Ecto neural progenitor cell (in vitro differentiated cells): Measurements from ENCODE around the gene TAGAP.
"Not testable (repeated sequence)": the region's sequence is repeated elsewhere in the genome, so short reads cannot be mapped to it uniquely, and the experiment has no call there.

Source experiments
- DNase-seq: peaks from one replicate; pipeline ENCODE4 v3.0.0-alpha.2; 2018; ENCODE audit warnings: low spot score

The TAGAP gene

DNA sequence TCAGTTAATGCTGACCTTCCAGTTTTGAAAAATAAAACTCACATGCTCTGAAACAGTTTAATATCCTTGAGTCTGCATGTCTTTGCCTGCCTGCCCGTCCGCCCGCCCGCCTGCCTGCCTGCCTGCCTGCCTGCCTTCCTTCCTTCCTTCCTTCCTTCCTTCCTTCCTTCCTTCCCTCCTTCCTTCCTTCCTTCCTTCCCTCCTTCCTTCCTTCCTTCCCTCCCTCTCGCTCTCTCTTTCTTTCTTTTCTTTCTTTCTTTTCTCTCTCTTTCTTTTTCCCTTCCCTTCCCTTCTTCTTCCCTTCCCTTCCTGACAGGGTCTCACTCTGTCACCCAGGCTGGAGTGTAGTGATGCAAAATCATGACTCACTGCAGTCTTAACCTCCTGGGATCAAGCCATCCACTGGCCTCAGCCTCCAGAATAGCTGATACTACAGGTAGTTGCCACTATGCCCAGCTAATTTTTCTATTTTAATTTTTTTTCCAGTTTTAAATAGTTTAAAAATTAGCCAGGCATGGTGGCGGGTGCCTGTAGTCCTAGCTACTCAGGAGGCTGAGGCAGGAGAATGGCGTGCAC lies 34.7 kb downstream of the TAGAP start:
- not testable (repeated sequence) for DNase-seq

- no peak for DNase-seq
Measured at GRCh38 chr6:159008656-159009288, 36.0 kb downstream of the TAGAP start.

DNA sequence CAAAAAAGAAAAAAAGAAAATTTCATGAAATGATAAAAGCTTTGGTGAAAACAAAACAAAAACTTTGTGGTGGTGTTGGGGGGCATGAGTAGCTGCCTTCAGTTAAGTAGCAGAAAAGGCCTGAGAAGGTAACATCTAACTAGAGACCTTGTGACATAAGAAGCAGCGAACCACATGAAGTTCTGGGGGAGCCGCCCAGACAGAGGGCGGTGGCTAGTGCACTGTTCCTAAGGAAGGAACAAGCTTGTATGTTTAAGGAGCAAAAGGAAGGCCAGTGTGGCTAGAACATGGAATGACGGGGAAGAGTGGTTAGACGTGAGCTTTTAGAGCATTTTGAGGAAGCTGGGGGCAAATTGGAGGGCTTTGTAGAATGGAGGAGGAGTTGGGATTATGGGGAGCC lies 37.3 kb downstream of the TAGAP start:
- no peak for DNase-seq

GRCh38 chr6:159005436-159005835 lies 39.4 kb downstream of the TAGAP start:
- DNase-seq: no peak

- DNase-seq: no peak
Measured at GRCh38 chr6:159004592-159004991, 40.2 kb downstream of the TAGAP start.

GRCh38 chr6:159002432-159003155 lies 42.2 kb downstream of the TAGAP start:
- no peak for DNase-seq

DNA sequence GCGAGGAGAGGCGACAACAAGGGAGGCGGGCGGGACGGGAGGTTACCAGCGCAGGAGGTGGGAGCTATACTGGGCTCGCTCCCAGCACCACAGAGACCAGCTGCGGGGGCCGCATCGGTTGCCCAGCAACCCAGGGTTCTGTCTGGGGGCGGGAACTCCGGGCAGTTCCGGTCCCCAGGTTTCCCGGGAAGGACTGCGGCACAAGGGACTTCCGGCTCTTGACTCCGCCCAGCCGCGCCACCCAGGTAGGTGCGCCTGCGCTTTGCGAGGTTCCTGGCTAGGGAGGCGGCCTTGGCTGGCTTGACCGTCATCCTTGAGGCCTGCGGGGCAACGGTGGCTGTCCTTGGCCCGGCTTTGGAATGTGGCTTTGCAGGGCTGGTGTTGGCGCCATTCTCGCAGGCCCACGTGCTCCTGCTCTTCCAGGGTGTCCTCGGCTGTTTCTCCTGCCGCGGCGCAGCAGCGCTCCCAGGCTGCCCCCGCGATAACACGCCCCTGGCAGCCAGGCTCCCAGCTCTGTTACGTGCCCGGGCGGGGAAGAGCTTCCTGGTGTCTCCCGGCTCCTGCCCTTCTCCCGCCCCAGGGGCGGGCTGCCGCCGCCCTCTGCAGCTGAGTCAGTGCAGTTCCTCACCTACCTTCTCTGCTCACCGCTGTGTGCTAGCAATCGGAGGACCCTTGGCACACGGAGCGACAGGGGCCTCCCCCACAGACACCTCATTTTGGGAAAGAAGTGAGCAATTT lies 45.0 kb downstream of the TAGAP start, which contains the start of gene RSPH3:
TSS of gene RSPH3 (minus strand) at position 537 of the 738 bp plus-strand sequence. CDS start 652 bp downstream, outside the sequence.
- DNase-seq: peak; percentile 97

DNA sequence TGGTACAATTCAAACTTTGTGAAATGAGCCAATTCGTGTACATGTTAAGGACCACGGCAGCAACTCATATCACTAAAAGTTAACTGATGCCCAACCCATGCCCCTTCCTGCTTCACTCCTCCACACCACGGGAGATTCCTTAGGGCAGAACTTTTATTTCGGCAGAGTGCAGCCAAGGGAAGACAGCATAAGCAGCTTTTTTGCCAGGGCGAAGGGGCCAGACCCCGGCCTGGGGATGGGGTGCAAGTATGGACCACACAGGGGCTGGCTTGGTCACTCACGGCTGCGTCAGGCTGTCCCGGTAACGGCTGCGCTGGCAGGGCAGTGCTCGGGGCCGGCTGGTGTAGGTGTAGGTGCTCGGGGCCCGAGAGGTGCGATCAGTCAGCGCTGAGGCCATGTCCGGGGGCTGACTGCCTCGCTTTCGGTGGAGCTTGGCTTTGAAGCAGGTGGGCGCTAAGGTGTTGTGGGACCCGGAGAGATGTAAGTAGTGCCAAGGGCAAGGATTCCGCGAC lies 45.6 kb downstream of the TAGAP start:
- no peak for DNase-seq

GRCh38 chr6:158996856-158997255 lies 47.9 kb downstream of the TAGAP start:
- no peak for DNase-seq

DNA sequence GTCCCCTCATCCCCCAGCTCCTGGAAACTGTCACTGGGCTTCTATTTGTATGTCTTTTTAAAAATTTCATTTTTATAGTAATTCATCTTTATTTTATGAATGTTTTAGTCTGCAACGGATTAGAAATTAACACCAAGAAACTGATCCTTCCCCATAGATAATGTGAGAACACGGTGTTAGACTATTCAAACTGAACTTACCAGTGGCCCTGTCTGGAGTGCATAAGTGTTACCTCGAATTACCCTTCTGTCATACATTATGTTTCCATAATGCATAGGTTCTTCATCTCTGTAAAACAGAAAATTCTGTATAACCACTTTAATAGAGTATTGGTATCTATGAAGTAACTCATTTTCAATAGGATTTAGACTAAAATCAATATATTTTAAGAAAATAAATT lies 51.2 kb downstream of the TAGAP start:
- DNase-seq: no peak

- no peak for DNase-seq
Measured at GRCh38 chr6:158991017-158991723, 53.6 kb downstream of the TAGAP start.

- DNase-seq: not testable (repeated sequence)
Measured at GRCh38 chr6:158989711-158990110, 55.1 kb downstream of the TAGAP start.

DNA sequence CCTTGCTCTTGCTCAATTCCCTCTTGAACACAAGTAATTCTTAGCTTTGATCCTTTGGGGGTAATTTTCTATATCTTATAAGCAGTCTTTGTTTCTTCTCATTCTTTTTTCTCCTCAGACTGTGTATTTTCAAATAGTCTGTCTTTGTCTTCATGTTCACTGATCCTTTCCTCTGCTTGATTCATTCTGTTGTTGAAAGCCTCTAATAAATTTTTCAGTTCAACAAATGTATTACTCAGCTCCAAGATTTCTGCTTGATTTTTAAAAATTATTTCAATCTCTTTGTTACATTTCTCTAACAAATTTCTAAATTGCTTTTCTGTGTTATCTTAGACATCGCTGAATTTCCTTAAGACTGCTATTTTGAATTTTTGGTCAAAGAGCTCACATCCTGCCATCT lies 56.3 kb downstream of the TAGAP start:
- DNase-seq: no peak

DNA sequence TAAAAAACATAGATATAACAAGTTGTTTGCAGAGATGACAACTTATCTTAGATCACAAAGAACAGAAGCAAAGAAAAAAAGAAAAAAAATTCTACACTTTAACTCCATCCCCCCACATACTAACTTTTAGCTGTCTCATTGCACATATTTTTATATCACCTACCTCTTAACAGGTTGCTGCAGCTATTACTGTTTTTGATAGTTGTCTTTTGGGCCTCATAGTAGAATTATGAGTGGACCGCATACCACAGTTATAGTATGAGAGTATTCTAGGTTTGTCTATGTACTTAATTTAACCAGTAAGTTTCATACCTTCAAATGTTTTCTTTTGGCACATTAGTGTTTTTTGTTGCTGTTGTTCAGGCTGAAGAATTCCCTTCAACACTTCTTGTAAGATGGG lies 57.1 kb downstream of the TAGAP start:
- no peak for DNase-seq
